Hepatocyte (in vitro differentiated cells): Measurements from ENCODE around the gene ERO1B. TPM values are rescaled to one million over a fixed set of nuclear protein-coding genes. Genes with fewer than 3 reads are reported as not detected.

Source experiments
- DNase-seq: peaks from one replicate; pipeline ENCODE4 v3.0.0-alpha.2; 2016; ENCODE audit warnings: low spot score
- H2AFZ ChIP-seq: fragments of 200-600 bp; sonication (generic); 2 replicates; pipeline ENCODE4 v1.6.0; 2016; ENCODE audit warnings: antibody characterized with exemption, mild to moderate bottlenecking
- H3K27ac ChIP-seq: fragments of 200-600 bp; sonication (generic); 2 replicates; pipeline ENCODE4 v1.5.1; 2016; ENCODE audit warnings: mild to moderate bottlenecking
- H3K27me3 ChIP-seq: fragments of 200-600 bp; sonication (generic); 2 replicates; pipeline ENCODE4 v1.6.1; 2016
- H3K36me3 ChIP-seq: fragments of 200-600 bp; sonication (generic); replicated peaks from 2 replicates; pipeline ENCODE4 v1.5.1; 2016; ENCODE audit warnings: low read depth; ENCODE audit not compliant: insufficient read depth
- H3K4me1 ChIP-seq: fragments of 200-600 bp; sonication (generic); 2 replicates; pipeline ENCODE4 v1.5.1; 2016; ENCODE audit warnings: mild to moderate bottlenecking, moderate library complexity; ENCODE audit not compliant: insufficient read depth
- H3K4me2 ChIP-seq: fragments of 200-600 bp; sonication (generic); 2 replicates; pipeline ENCODE4 v1.6.0; 2016
- H3K4me3 ChIP-seq: fragments of 200-600 bp; sonication (generic); 2 replicates; pipeline ENCODE4 v1.5.1; 2016; ENCODE audit warnings: mild to moderate bottlenecking
- H3K79me2 ChIP-seq: fragments of 200-600 bp; sonication (generic); 2 replicates; pipeline ENCODE4 v1.6.0; 2017; ENCODE audit warnings: mild to moderate bottlenecking
- H3K9me2 ChIP-seq: fragments of 200-600 bp; sonication (generic); replicated peaks from 2 replicates; pipeline ENCODE4 v1.6.0; 2017; ENCODE audit warnings: mild to moderate bottlenecking; ENCODE audit not compliant: insufficient read depth
- H3K9me3 ChIP-seq: fragments of 200-600 bp; sonication (generic); 2 replicates; pipeline ENCODE4 v1.5.1; 2016; ENCODE audit warnings: low read depth, mild to moderate bottlenecking
- H4K20me1 ChIP-seq: fragments of 200-600 bp; sonication (generic); 2 replicates; pipeline ENCODE4 v1.6.0; 2016; ENCODE audit warnings: mild to moderate bottlenecking; ENCODE audit not compliant: insufficient read depth, poor library complexity, severe bottlenecking
- CTCF ChIP-seq: fragments of 200-600 bp; sonication (generic); IDR thresholded peaks from 2 replicates; pipeline ENCODE4 v1.5.1; 2016; ENCODE audit warnings: antibody characterized with exemption, mild to moderate bottlenecking; ENCODE audit not compliant: poor library complexity
- EZH2 ChIP-seq: fragments of 200-600 bp; sonication (generic); IDR thresholded peaks from 2 replicates; pipeline ENCODE4 v1.6.1; 2016; ENCODE audit warnings: antibody characterized with exemption, mild to moderate bottlenecking, borderline replicate concordance
- EZH2phosphoT487 ChIP-seq: fragments of 200-600 bp; sonication (generic); IDR thresholded peaks from one replicate; pipeline ENCODE4 v1.6.1; 2018; ENCODE audit warnings: antibody characterized with exemption, mild to moderate bottlenecking, low read depth, moderate library complexity; ENCODE audit not compliant: unreplicated experiment, severe bottlenecking
- WGBS: methylation state at CpG from one replicate; pipeline ENCODE4 v1.1.6; 2016; ENCODE audit warnings: low lambda C conversion rate; ENCODE audit errors: missing lambda C conversion rate; 5-methylcytosine and 5-hydroxymethylcytosine counted together
- polyA plus RNA-seq: library from polyadenylated mRNA; unstranded; fragments of >200 nt; fragmentation: Nextera tagmentation; extraction: Ambion mirVana; gene quantifications from 2 replicates; pipeline ENCODE4 v1.2.1, GENCODE V29; 2016
- total RNA-seq: library from RNA; depleted of rRNA; stranded (reverse); fragments of >200 nt; gene quantifications from 2 replicates; pipeline ENCODE4 v1.2.3, GENCODE V29; 2014

Gene ERO1B
- total and polyA plus RNA-seq, 2 experiments from 2014 or later = 3.6 to 5.8 TPM

GRCh38 chr1:236323819-236324411, 42.2 kb upstream of the ERO1B start:
- no peak overlapping the region for H3K4me2 ChIP-seq
- no peaks in the 10 kb centered on the region for H3K79me2 ChIP-seq
- H3K4me1 ChIP-seq = no peaks in the 10 kb centered on the region
- no peak for DNase-seq
- TF ChIP-seq CTCF (no peak), EZH2 (no peak), EZH2phosphoT487 (no peak)
- H3K9me3 ChIP-seq = peaks cover 18% of the 10 kb centered on the region
- H3K36me3 ChIP-seq = no peaks in the 10 kb centered on the region
- no peak overlapping the region for H3K27ac ChIP-seq
- H3K9me2 ChIP-seq = no peaks in the 10 kb centered on the region
- no peak overlapping the region for H3K4me3 ChIP-seq
- H3K27me3 ChIP-seq = no peaks in the 10 kb centered on the region
- no peak overlapping the region for H2AFZ ChIP-seq
- H4K20me1 ChIP-seq = no peaks in the 10 kb centered on the region

DNA sequence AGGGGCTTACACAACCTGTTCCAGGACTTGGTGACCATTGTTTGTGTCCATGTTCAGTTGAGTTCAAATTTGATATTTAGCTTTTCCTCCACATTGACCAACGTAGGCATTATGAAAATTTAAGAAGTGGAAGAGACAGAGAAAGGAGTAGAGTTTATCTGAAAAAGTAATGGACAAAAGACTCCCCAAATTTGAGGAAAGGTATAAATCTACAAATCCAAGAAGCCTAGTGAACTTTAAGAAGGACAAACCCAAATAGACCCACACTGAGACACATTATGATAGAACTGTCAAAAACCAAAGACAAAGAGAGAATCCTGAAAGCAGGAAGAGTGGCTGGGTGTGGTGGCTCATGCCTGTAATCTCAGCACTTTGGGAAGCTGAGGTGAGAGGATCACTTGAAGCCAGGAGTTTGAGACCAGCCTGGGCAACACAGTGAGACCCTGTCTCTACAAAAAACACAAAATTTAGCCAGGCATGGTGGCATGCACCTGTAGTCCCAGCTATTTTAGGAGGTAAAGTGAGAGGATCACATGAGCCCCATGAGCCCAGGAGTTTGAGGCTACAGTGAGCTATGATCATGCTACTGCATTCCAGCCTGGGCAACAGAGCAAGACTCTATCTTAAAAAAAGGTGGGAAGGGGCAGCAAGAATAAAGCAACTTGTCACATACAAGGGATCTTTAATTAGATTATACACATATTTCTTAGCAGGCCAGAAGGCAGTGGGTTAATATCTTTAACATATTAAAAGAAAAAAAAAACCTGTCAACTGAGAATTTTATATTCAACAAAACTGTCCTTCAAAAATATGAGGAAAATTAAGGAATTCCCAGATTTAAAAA, 41.0 kb upstream of the ERO1B start:
- Histone ChIP-seq H3K27ac (no peak overlapping the region), H3K36me3 (no peaks in the 10 kb centered on the region), H3K9me3 (peaks cover 18% of the 10 kb centered on the region), H3K27me3 (no peaks in the 10 kb centered on the region), H4K20me1 (no peaks in the 10 kb centered on the region), H3K9me2 (no peaks in the 10 kb centered on the region), H2AFZ (no peak overlapping the region), H3K4me2 (no peak overlapping the region), H3K4me1 (no peaks in the 10 kb centered on the region), H3K79me2 (no peaks in the 10 kb centered on the region), H3K4me3 (no peak overlapping the region)
- DNase-seq = no peak
- 0% methylated on average over 1 of the region's 1 CpG for WGBS
- TF ChIP-seq EZH2phosphoT487 = no peak
- no peak for TF ChIP-seq CTCF
- no peak for TF ChIP-seq EZH2

GRCh38 chr1:236321101-236321500, 39.3 kb upstream of the ERO1B start:
- TF ChIP-seq EZH2phosphoT487 (no peak), EZH2 (no peak), CTCF (no peak)
- Histone ChIP-seq H3K27ac (no peak overlapping the region), H3K79me2 (no peaks in the 10 kb centered on the region), H3K9me2 (no peaks in the 10 kb centered on the region), H3K4me1 (no peaks in the 10 kb centered on the region), H3K36me3 (no peaks in the 10 kb centered on the region), H4K20me1 (no peaks in the 10 kb centered on the region), H3K4me2 (no peak overlapping the region), H3K4me3 (no peak overlapping the region), H3K27me3 (no peaks in the 10 kb centered on the region), H2AFZ (no peak overlapping the region), H3K9me3 (peaks cover 18% of the 10 kb centered on the region)
- 85% methylated on average over 5 of the region's 5 CpGs for WGBS
- DNase-seq = no peak
